Liver (tissue), 9 donors: Measurements from ENCODE around the gene C17orf58. TPM values are rescaled to one million over a fixed set of nuclear protein-coding genes. Genes with fewer than 3 reads are reported as not detected.

Source experiments
- DNase-seq: peaks from one replicate; pipeline ENCODE4 v3.0.0-alpha.2; 2017; ENCODE audit warnings: low spot score
- H3K27ac ChIP-seq, 2 donors: one replicate each; pipeline ENCODE4 v1.7.0; 2013; ENCODE audit warnings: inconsistent platforms in 2 of 2, low read length in 2 of 2, control low read depth in 1 of 2, low read depth in 1 of 2, mild to moderate bottlenecking in 1 of 2
- H3K27me3 ChIP-seq, 4 donors: one replicate each; pipeline versions ENCODE4 v1.6.1 to v1.7.0; 2013; ENCODE audit warnings: low read length in 3 of 4, inconsistent platforms in 1 of 4, mild to moderate bottlenecking in 1 of 4, moderate library complexity in 1 of 4; ENCODE audit not compliant: control insufficient read depth in 4 of 4, insufficient read depth in 4 of 4
- H3K36me3 ChIP-seq, 4 donors: one replicate each; pipeline versions ENCODE4 v1.6.1 to v1.7.0; 2013; ENCODE audit warnings: low read length in 3 of 4, mild to moderate bottlenecking in 3 of 4, low read depth in 1 of 4, moderate library complexity in 1 of 4; ENCODE audit not compliant: control insufficient read depth in 4 of 4, insufficient read depth in 3 of 4
- H3K4me1 ChIP-seq, 4 donors: one replicate each; pipeline versions ENCODE4 v1.6.1 to v1.7.0; 2013; ENCODE audit warnings: low read length in 3 of 4, mild to moderate bottlenecking in 3 of 4, moderate library complexity in 1 of 4; ENCODE audit not compliant: control insufficient read depth in 4 of 4, insufficient read depth in 4 of 4
- H3K4me3 ChIP-seq, 3 donors: one replicate each; pipeline versions ENCODE4 v1.6.1 to v1.7.0; 2013; ENCODE audit warnings: low read length in 3 of 3, control low read depth in 1 of 3, low read depth in 1 of 3, mild to moderate bottlenecking in 1 of 3
- H3K9ac ChIP-seq, 2 donors: one replicate each; pipeline ENCODE4 v1.7.0; 2013; ENCODE audit warnings: low read length in 2 of 2, mild to moderate bottlenecking in 2 of 2, moderate library complexity in 2 of 2, control low read depth in 1 of 2, low read depth in 1 of 2
- H3K9me3 ChIP-seq, 4 donors: one replicate each; pipeline versions ENCODE4 v1.6.1 to v1.7.0; 2013; ENCODE audit warnings: low read length in 3 of 4; ENCODE audit not compliant: control insufficient read depth in 4 of 4
- EGR1 ChIP-seq, 2 donors: IDR thresholded peaks; 2 replicates each; pipeline ENCODE4 v1.6.1; 2016 to 2018; ENCODE audit warnings: antibody characterized with exemption in 2 of 2, low read depth in 2 of 2
- FOXA1 ChIP-seq: IDR thresholded peaks from 2 replicates; pipeline ENCODE4 v1.6.1; 2016; ENCODE audit warnings: antibody characterized with exemption
- FOXA2 ChIP-seq: IDR thresholded peaks from 2 replicates; pipeline ENCODE4 v1.6.1; 2016; ENCODE audit warnings: antibody characterized with exemption
- GABPA ChIP-seq, 2 donors: IDR thresholded peaks in 1 of 2; conservative IDR thresholded peaks in 1 of 2; 2 replicates each; pipeline ENCODE4 v1.6.1; 2016; ENCODE audit warnings: antibody characterized with exemption in 2 of 2, mild to moderate bottlenecking in 1 of 2, moderate library complexity in 1 of 2
- HNF4A ChIP-seq, 2 donors: conservative IDR thresholded peaks; 2 replicates each; pipeline ENCODE4 v1.6.1; 2016; ENCODE audit warnings: antibody characterized with exemption in 2 of 2, mild to moderate bottlenecking in 2 of 2
- JUND ChIP-seq, 2 donors: IDR thresholded peaks; 2 replicates each; pipeline ENCODE4 v1.6.1; 2016; ENCODE audit warnings: antibody characterized with exemption in 2 of 2
- NR2F2 ChIP-seq: IDR thresholded peaks from 2 replicates; pipeline ENCODE4 v1.6.1; 2016; ENCODE audit warnings: antibody characterized with exemption
- RAD21 ChIP-seq, 2 donors: IDR thresholded peaks; 2 replicates each; pipeline ENCODE4 v1.6.1; 2016; ENCODE audit warnings: antibody characterized with exemption in 2 of 2, mild to moderate bottlenecking in 2 of 2
- RXRA ChIP-seq, 2 donors: IDR thresholded peaks; 2 replicates each; pipeline ENCODE4 v1.6.1; 2017 to 2018; ENCODE audit warnings: antibody characterized with exemption in 2 of 2, mild to moderate bottlenecking in 1 of 2
- SP1 ChIP-seq: IDR thresholded peaks from 2 replicates; pipeline ENCODE4 v1.6.1; 2018; ENCODE audit warnings: antibody characterized with exemption, mild to moderate bottlenecking
- TAF1 ChIP-seq: conservative IDR thresholded peaks from 2 replicates; pipeline ENCODE4 v1.6.1; 2016; ENCODE audit warnings: antibody characterized with exemption, mild to moderate bottlenecking
- YY1 ChIP-seq: IDR thresholded peaks from 2 replicates; pipeline ENCODE4 v1.6.1; 2016; ENCODE audit warnings: antibody characterized with exemption, mild to moderate bottlenecking
- WGBS: extraction: QIAGEN DNeasy Blood & Tissue Kit; methylation state at CpG from one replicate; pipeline ENCODE4 v1.1.7; 2013; 5-methylcytosine and 5-hydroxymethylcytosine counted together
- polyA plus RNA-seq, 2 donors: library from polyadenylated mRNA; stranded (reverse) in 1 of 2; unstranded in 1 of 2; fragments of 200-250 nt in 1 of 2; fragments of >200 nt in 1 of 2; fragmentation: Nextera tagmentation in 1 of 2; extraction: Ambion mirVana in 1 of 2; gene quantifications; one replicate each; pipeline versions ENCODE4 v1.2.1 to v1.2.3, GENCODE V29; 2013 to 2015
- total RNA-seq, 2 donors: library from RNA; depleted of rRNA; stranded (reverse); fragments of >200 nt; gene quantifications; one replicate each; pipeline ENCODE4 v1.2.3, GENCODE V29; 2014
- TF ChIP-seq, protein P1 (sequence below): fragments of 150-350 bp; IDR thresholded peaks from 2 replicates; pipeline ENCODE4 v1.5.1; 2017; ENCODE audit warnings: improper control_type of control experiment, low read depth, low read length; ENCODE audit not compliant: missing input control
- TF ChIP-seq, protein P2 (sequence below): IDR thresholded peaks from 2 replicates; pipeline ENCODE4 v1.6.1; 2016; ENCODE audit warnings: antibody characterized with exemption, mild to moderate bottlenecking
- TF ChIP-seq, protein P3 (sequence below): IDR thresholded peaks from 2 replicates; pipeline ENCODE4 v1.6.1; 2016; ENCODE audit warnings: antibody characterized with exemption
- TF ChIP-seq, protein P4 (sequence below): IDR thresholded peaks from 2 replicates; pipeline ENCODE4 v1.6.1; 2016; ENCODE audit warnings: antibody characterized with exemption
- TF ChIP-seq, protein P5 (sequence below): IDR thresholded peaks from 2 replicates; pipeline ENCODE4 v1.6.1; 2016; ENCODE audit warnings: antibody characterized with exemption
- donor health status: healthy.
- donor health status: healthy.
- donor health status: healthy.
- donor health status: healthy.
- donor health status: healthy.

Gene C17orf58
- total and polyA plus RNA-seq, 4 donors = 6.4 to 13.4 (median 9.8) TPM

DNA sequence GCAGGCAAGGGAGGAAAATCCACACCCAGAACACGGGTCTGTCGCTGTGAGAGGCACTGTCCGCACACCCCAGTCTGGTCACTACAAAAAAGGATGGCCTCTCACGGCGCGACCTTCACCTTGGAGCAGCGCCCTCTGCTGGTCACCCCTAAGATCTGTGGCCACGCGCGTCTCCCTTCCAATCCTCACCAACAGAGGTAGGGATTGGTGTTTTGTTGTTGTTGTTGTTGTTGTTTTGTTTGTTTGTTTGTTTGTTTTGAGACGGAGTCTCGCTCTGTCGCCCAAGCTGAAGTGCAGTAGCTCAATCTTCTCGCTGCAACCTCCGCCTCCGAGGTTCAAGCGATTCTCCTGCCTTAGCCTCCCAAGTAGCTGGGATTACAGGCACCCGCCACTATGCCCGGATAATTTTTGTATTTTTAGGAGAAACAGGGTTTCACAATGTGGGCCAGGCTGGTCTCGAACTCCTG lies 15.0 kb upstream of the C17orf58 start:
- H3K27ac ChIP-seq = no peak overlapping the region
- H3K4me1 ChIP-seq = peaks cover 0 to 9% (median 1%) of the 10 kb centered on the region in 4 donors
- DNase-seq = peak; percentile 81
- H3K9me3 ChIP-seq = no peaks in the 10 kb centered on the region
- H3K9ac ChIP-seq = no peak overlapping the region
- H3K36me3 ChIP-seq = no peaks in the 10 kb centered on the region
- TF ChIP-seq NR2F2 (peak; percentile 63), RXRA (IDR thresholded peaks at IDR 0.05) (peak in 1 of 2 donors; percentile 28), RAD21 (IDR thresholded peaks at IDR 0.05) (peak; percentile 67 to 77)
- TF ChIP-seq, protein P1, sequence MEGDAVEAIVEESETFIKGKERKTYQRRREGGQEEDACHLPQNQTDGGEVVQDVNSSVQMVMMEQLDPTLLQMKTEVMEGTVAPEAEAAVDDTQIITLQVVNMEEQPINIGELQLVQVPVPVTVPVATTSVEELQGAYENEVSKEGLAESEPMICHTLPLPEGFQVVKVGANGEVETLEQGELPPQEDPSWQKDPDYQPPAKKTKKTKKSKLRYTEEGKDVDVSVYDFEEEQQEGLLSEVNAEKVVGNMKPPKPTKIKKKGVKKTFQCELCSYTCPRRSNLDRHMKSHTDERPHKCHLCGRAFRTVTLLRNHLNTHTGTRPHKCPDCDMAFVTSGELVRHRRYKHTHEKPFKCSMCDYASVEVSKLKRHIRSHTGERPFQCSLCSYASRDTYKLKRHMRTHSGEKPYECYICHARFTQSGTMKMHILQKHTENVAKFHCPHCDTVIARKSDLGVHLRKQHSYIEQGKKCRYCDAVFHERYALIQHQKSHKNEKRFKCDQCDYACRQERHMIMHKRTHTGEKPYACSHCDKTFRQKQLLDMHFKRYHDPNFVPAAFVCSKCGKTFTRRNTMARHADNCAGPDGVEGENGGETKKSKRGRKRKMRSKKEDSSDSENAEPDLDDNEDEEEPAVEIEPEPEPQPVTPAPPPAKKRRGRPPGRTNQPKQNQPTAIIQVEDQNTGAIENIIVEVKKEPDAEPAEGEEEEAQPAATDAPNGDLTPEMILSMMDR = peak; percentile 64
- TF ChIP-seq, protein P2, sequence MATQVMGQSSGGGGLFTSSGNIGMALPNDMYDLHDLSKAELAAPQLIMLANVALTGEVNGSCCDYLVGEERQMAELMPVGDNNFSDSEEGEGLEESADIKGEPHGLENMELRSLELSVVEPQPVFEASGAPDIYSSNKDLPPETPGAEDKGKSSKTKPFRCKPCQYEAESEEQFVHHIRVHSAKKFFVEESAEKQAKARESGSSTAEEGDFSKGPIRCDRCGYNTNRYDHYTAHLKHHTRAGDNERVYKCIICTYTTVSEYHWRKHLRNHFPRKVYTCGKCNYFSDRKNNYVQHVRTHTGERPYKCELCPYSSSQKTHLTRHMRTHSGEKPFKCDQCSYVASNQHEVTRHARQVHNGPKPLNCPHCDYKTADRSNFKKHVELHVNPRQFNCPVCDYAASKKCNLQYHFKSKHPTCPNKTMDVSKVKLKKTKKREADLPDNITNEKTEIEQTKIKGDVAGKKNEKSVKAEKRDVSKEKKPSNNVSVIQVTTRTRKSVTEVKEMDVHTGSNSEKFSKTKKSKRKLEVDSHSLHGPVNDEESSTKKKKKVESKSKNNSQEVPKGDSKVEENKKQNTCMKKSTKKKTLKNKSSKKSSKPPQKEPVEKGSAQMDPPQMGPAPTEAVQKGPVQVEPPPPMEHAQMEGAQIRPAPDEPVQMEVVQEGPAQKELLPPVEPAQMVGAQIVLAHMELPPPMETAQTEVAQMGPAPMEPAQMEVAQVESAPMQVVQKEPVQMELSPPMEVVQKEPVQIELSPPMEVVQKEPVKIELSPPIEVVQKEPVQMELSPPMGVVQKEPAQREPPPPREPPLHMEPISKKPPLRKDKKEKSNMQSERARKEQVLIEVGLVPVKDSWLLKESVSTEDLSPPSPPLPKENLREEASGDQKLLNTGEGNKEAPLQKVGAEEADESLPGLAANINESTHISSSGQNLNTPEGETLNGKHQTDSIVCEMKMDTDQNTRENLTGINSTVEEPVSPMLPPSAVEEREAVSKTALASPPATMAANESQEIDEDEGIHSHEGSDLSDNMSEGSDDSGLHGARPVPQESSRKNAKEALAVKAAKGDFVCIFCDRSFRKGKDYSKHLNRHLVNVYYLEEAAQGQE = no peak
- TF ChIP-seq, protein P3, sequence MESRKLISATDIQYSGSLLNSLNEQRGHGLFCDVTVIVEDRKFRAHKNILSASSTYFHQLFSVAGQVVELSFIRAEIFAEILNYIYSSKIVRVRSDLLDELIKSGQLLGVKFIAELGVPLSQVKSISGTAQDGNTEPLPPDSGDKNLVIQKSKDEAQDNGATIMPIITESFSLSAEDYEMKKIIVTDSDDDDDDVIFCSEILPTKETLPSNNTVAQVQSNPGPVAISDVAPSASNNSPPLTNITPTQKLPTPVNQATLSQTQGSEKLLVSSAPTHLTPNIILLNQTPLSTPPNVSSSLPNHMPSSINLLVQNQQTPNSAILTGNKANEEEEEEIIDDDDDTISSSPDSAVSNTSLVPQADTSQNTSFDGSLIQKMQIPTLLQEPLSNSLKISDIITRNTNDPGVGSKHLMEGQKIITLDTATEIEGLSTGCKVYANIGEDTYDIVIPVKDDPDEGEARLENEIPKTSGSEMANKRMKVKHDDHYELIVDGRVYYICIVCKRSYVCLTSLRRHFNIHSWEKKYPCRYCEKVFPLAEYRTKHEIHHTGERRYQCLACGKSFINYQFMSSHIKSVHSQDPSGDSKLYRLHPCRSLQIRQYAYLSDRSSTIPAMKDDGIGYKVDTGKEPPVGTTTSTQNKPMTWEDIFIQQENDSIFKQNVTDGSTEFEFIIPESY = no peak
- 43% methylated on average over 20 of the region's 20 CpGs for WGBS
- no peak overlapping the region for H3K4me3 ChIP-seq
- H3K27me3 ChIP-seq = no peaks in the 10 kb centered on the region

DNA sequence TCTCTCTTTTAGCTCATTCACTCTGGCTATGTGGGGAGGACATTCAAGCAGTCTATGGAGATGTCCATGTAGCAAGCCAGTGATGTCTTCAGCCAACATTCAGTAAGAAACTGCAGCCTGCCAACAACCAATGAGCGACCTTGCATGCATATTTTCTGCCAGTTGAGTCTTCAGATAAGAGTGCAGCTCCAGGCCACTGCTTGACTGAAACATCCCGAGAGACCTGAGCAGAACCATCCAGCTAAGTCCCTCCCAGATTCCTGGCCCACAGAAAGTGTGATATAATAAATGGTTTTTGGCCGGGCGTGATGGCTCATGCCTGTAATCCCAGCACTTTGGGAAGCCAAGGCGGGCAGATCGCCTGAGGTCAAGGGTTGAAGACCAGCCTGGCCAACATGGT lies 10.5 kb upstream of the C17orf58 start:
- Histone ChIP-seq H3K9ac (no peak overlapping the region), H3K36me3 (no peaks in the 10 kb centered on the region), H3K9me3 (no peaks in the 10 kb centered on the region), H3K27me3 (no peaks in the 10 kb centered on the region), H3K4me3 (no peak overlapping the region), H3K27ac (no peak overlapping the region), H3K4me1 (peaks cover 0 to 3% (median 0%) of the 10 kb centered on the region in 4 donors)
- TF ChIP-seq SP1 (no peak), GABPA (IDR thresholded peaks at IDR 0.05 in 1 of 2, conservative IDR thresholded peaks at IDR 0.05 in 1 of 2) (no peak), FOXA2 (no peak), FOXA1 (no peak), NR2F2 (no peak), YY1 (no peak), TAF1 (no peak), EGR1 (IDR thresholded peaks at IDR 0.05; ENCODE audit: low read depth in 2 of 2) (no peak), HNF4A (conservative IDR thresholded peaks at IDR 0.05) (no peak), JUND (IDR thresholded peaks at IDR 0.05) (no peak), RAD21 (IDR thresholded peaks at IDR 0.05) (no peak), RXRA (IDR thresholded peaks at IDR 0.05) (no peak)
- TF ChIP-seq, protein P4, sequence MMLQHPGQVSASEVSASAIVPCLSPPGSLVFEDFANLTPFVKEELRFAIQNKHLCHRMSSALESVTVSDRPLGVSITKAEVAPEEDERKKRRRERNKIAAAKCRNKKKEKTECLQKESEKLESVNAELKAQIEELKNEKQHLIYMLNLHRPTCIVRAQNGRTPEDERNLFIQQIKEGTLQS = no peak
- TF ChIP-seq, protein P5, sequence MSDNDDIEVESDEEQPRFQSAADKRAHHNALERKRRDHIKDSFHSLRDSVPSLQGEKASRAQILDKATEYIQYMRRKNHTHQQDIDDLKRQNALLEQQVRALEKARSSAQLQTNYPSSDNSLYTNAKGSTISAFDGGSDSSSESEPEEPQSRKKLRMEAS = no peak
- TF ChIP-seq, protein P2 = no peak
- TF ChIP-seq, protein P1 = no peak
- no peak for DNase-seq
- 86% methylated on average over 6 of the region's 6 CpGs for WGBS
